ENCODE measurements around the gene SLFN14. TPM values are rescaled to one million over a fixed set of nuclear protein-coding genes. Genes with fewer than 3 reads are reported as not detected.

Gene SLFN14
- polyA plus RNA-seq (2013, experiment 1 of 4): not detected
- not detected for polyA plus RNA-seq (2013, experiment 2 of 4)
- not detected for polyA plus RNA-seq (2013, experiment 3 of 4)
- not detected for polyA plus RNA-seq (2013, experiment 4 of 4)

DNA sequence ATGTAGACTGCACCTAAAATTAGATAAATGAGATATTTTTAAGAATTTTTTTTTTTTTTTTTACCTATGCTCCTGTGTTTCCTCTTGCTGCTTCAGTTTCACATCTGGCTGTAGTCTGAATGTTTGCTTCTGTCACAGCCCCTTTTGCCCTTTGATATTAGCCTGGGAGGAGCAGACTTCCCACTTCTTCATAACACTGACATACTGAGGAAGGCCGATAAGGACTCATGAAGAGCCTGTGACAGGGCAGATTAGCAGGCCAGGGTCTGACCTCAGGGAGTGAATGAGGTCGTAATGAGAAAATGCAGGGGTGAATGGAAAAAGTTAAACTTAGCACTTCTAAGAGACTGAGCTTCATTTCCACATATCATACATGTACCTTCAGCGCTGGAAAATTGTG, at the start of gene SLFN14:
Gene SLFN14, minus strand, starts transcription at position 117 of the 400 bp plus-strand sequence. CDS start 2,757 bp downstream, outside the sequence.
- H3K27ac ChIP-seq (ENCODE audit: insufficient read depth, low read depth, low read length, poor library complexity, severe bottlenecking): no peak within 1 kb of the TSS
- no peaks in the 10 kb centered on the region for H3K4me1 ChIP-seq (ENCODE audit: control insufficient read depth, insufficient read depth, low read length)
- H3K4me3 ChIP-seq (ENCODE audit: insufficient read depth, low read depth, low read length): no peak within 1 kb of the TSS
- WGBS, 2 experiments: 79 to 82% methylated on average over 3 of the region's 3 CpGs
- H3K9me3 ChIP-seq (ENCODE audit: control insufficient read depth, low read length): no peaks in the 10 kb centered on the region
- no peaks in the 10 kb centered on the region for H3K36me3 ChIP-seq (ENCODE audit: control insufficient read depth, insufficient read depth, low read length)
- peaks cover 18% of the 10 kb centered on the region for H3K27me3 ChIP-seq (ENCODE audit: control insufficient read depth, insufficient read depth, low read length, poor library complexity, severe bottlenecking)

DNA sequence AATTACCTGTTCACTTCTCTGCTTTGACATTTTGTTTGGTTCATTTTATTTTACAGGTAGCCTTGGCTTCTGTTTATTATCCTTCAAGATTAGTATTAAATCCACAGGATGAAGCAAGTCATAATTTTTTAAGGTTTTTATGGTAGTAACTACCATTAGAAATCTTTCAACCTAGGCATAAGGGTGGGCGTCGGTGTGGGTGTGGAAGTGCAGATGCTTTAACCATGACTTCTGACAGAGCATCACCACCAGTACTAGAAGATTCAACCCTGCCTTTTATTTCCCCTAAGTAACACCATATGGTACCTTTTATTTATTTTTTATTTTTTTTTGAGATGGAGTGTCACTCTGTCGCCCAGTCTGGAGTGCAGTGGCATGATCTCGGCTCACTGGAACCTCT, 49.2 kb upstream of the SLFN14 start:
- H3K27me3 ChIP-seq (ENCODE audit: control insufficient read depth, insufficient read depth, low read length, poor library complexity, severe bottlenecking): no peaks in the 10 kb centered on the region
- H3K4me3 ChIP-seq (ENCODE audit: insufficient read depth, low read depth, low read length): no peak overlapping the region
- no peaks in the 10 kb centered on the region for H3K4me1 ChIP-seq (ENCODE audit: control insufficient read depth, insufficient read depth, low read length)
- H3K9me3 ChIP-seq (ENCODE audit: control insufficient read depth, low read length): no peaks in the 10 kb centered on the region
- no peak overlapping the region for H3K27ac ChIP-seq (ENCODE audit: insufficient read depth, low read depth, low read length, poor library complexity, severe bottlenecking)
- H3K36me3 ChIP-seq (ENCODE audit: control insufficient read depth, insufficient read depth, low read length): peaks cover 17% of the 10 kb centered on the region
- WGBS, 2 experiments: 93 to 95% methylated on average over 4 of the region's 4 CpGs

DNA sequence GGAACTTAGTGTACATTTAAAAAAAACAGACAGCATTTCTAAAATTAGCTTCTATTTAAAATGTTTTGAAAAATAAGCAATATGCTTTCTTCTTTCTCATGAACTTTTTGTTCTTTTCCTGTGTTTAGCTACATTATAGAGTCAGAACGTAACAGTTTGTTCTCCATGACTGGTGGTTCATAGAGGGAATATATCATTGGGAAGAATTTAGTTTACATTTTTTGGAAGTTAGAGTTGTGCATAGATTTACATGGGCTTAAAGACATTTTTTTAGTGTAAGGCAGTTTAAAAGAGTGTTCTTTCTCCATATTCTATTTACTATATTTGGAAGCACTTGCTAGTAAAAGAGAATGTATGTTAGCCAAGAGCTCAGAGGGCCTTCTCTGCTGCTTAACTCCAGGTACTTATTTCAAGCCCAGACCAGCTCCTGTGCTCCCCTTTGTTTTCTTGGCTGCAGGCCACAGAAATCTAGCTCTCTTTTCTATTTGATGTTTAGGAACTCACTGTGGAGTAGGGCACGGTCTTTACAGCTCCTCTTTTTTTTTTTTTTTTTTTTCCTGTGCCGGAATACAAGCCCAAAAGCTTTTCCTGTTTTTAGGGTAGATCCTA, 46.7 kb upstream of the SLFN14 start:
- Histone ChIP-seq H3K4me3 (ENCODE audit: insufficient read depth, low read depth, low read length) (no peak overlapping the region), H3K9me3 (ENCODE audit: control insufficient read depth, low read length) (no peaks in the 10 kb centered on the region), H3K27me3 (ENCODE audit: control insufficient read depth, insufficient read depth, low read length, poor library complexity, severe bottlenecking) (no peaks in the 10 kb centered on the region), H3K36me3 (ENCODE audit: control insufficient read depth, insufficient read depth, low read length) (peaks cover 20% of the 10 kb centered on the region), H3K4me1 (ENCODE audit: control insufficient read depth, insufficient read depth, low read length) (no peaks in the 10 kb centered on the region), H3K27ac (ENCODE audit: insufficient read depth, low read depth, low read length, poor library complexity, severe bottlenecking) (no peak overlapping the region)
- 81 to 94% methylated on average over 2 to 3 of the region's 3 CpGs for WGBS, 2 experiments

DNA sequence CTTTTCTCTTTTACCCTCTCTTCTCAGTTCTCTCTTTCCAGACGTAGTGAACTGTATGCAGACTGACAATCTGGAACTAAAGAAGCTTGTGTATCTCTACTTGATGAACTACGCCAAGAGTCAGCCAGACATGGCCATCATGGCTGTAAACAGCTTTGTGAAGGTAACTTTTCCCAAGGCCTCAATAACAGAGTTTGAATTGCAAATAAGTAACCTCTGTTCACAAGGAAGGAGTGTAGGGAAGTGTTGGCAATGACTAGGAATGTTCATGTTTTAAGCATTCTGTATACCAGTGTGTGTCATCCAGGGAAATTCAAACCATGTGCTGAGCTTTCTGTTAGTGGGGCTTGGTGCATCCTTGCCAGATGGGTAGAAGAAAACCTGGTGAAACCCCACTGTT, 45.1 kb upstream of the SLFN14 start:
- 87 to 97% methylated on average over 2 of the region's 2 CpGs for WGBS, 2 experiments
- H3K4me3 ChIP-seq (ENCODE audit: insufficient read depth, low read depth, low read length): no peak overlapping the region
- no peak overlapping the region for H3K27ac ChIP-seq (ENCODE audit: insufficient read depth, low read depth, low read length, poor library complexity, severe bottlenecking)
- peaks cover 20% of the 10 kb centered on the region for H3K36me3 ChIP-seq (ENCODE audit: control insufficient read depth, insufficient read depth, low read length)
- no peaks in the 10 kb centered on the region for H3K4me1 ChIP-seq (ENCODE audit: control insufficient read depth, insufficient read depth, low read length)
- H3K27me3 ChIP-seq (ENCODE audit: control insufficient read depth, insufficient read depth, low read length, poor library complexity, severe bottlenecking): no peaks in the 10 kb centered on the region
- no peaks in the 10 kb centered on the region for H3K9me3 ChIP-seq (ENCODE audit: control insufficient read depth, low read length)

DNA sequence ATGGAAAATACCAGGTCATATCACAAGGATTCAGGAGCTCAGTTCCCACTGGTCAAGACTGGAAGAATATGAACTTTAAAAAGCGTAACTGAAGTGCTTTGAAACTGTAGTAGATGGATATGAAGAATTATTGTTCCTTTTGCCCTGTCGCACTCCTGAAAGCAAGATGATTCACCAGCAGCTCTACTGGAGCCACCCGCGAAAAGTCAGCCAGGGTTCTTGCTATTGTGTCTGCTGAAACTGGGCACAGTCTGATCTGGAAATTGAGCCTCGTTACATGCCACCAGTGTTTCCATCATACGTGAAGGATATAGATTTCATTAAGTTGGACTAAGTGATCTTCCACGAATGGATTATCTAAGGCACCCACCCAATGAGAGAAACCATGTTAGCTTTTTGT, 43.1 kb upstream of the SLFN14 start:
- Histone ChIP-seq H3K4me3 (ENCODE audit: insufficient read depth, low read depth, low read length) (no peak overlapping the region), H3K4me1 (ENCODE audit: control insufficient read depth, insufficient read depth, low read length) (no peaks in the 10 kb centered on the region), H3K9me3 (ENCODE audit: control insufficient read depth, low read length) (no peaks in the 10 kb centered on the region), H3K27me3 (ENCODE audit: control insufficient read depth, insufficient read depth, low read length, poor library complexity, severe bottlenecking) (no peaks in the 10 kb centered on the region), H3K36me3 (ENCODE audit: control insufficient read depth, insufficient read depth, low read length) (peaks cover 22% of the 10 kb centered on the region), H3K27ac (ENCODE audit: insufficient read depth, low read depth, low read length, poor library complexity, severe bottlenecking) (no peak overlapping the region)
- WGBS, 2 experiments: 97% methylated on average over 7 of the region's 7 CpGs

DNA sequence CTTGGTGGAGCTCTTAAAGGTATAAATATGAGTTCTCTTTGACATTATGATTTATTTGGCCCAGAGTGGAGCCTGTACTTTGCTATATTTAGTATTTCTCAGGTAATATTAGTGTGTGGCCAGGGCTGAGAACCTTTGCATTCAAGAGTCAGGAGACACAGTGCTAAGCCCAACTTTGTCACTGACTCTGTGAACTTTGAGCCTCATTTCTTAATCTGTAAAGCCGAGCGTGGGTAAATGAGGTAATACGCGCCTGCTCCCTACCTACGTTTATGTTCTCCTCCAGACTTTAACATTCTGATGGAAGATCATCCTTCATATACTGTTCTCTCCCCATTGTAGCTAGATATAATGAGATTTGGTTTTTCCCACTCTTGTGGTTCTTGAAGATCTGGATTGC, 37.0 kb upstream of the SLFN14 start:
- no peaks in the 10 kb centered on the region for H3K27me3 ChIP-seq (ENCODE audit: control insufficient read depth, insufficient read depth, low read length, poor library complexity, severe bottlenecking)
- no peak overlapping the region for H3K27ac ChIP-seq (ENCODE audit: insufficient read depth, low read depth, low read length, poor library complexity, severe bottlenecking)
- no peaks in the 10 kb centered on the region for H3K9me3 ChIP-seq (ENCODE audit: control insufficient read depth, low read length)
- H3K4me3 ChIP-seq (ENCODE audit: insufficient read depth, low read depth, low read length): no peak overlapping the region
- peaks cover 35% of the 10 kb centered on the region for H3K36me3 ChIP-seq (ENCODE audit: control insufficient read depth, insufficient read depth, low read length)
- no peaks in the 10 kb centered on the region for H3K4me1 ChIP-seq (ENCODE audit: control insufficient read depth, insufficient read depth, low read length)
- WGBS, 2 experiments: 75 to 77% methylated on average over 5 of the region's 5 CpGs

DNA sequence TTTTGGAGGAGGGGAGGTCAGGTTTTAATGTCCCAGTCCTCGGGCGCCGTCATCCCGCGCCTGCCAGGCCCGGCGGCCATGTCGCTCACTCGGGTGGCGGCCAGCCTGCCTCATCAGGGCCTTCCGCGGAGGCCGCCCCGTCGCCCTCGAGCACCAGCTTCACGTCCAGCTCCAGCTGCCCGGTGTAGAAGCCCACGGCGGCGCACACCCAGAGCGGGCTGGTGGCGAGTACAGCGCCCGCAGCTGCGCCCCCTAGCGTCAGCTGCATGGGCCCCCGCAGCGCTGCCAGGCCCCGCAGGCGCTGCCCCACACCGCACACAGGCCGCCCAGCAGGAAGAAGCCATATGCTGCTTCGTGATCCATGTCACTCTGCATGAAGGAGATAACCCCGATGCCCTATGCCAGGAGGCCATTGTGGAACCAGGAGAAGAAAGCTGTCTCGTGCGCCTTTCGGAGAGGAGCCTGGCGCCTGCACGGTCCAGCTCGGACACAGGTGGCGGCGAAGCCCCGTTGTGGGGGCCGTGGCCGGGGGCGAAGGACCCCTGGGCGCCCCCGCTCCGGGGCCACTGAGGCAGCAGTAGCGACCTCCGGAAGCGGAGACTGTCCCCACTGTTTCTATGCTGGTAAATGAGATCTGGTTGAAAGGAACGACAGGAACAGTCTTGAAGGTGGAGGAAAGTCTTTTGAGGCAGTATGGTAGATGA, 36.1 kb upstream of the SLFN14 start:
- peaks cover 35% of the 10 kb centered on the region for H3K36me3 ChIP-seq (ENCODE audit: control insufficient read depth, insufficient read depth, low read length)
- H3K27me3 ChIP-seq (ENCODE audit: control insufficient read depth, insufficient read depth, low read length, poor library complexity, severe bottlenecking): no peaks in the 10 kb centered on the region
- no peaks in the 10 kb centered on the region for H3K9me3 ChIP-seq (ENCODE audit: control insufficient read depth, low read length)
- no peak overlapping the region for H3K27ac ChIP-seq (ENCODE audit: insufficient read depth, low read depth, low read length, poor library complexity, severe bottlenecking)
- WGBS, 2 experiments: 95% methylated on average over 54 of the region's 54 CpGs
- no peaks in the 10 kb centered on the region for H3K4me1 ChIP-seq (ENCODE audit: control insufficient read depth, insufficient read depth, low read length)
- H3K4me3 ChIP-seq (ENCODE audit: insufficient read depth, low read depth, low read length): no peak overlapping the region

DNA sequence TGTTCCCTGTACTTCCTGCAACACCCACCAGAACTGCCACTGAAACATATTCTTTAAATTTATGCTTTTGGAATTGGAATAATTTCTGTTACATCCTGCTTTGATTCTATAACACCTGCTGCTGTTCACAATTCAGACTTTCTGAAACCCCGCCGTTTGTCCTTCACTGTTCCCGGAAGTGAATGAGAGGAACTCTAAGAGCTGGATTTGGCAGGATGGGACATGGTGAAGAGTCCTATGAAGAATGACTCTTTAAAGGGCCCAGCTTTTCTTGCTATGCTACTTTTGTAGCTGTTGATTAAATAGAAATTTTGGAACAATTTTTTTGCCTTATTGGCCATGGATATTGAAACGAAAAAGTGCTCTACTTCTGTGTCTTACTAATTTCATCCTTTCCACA, 35.5 kb upstream of the SLFN14 start:
- Histone ChIP-seq H3K4me3 (ENCODE audit: insufficient read depth, low read depth, low read length) (no peak overlapping the region), H3K4me1 (ENCODE audit: control insufficient read depth, insufficient read depth, low read length) (no peaks in the 10 kb centered on the region), H3K36me3 (ENCODE audit: control insufficient read depth, insufficient read depth, low read length) (peaks cover 35% of the 10 kb centered on the region), H3K27me3 (ENCODE audit: control insufficient read depth, insufficient read depth, low read length, poor library complexity, severe bottlenecking) (no peaks in the 10 kb centered on the region), H3K9me3 (ENCODE audit: control insufficient read depth, low read length) (no peaks in the 10 kb centered on the region), H3K27ac (ENCODE audit: insufficient read depth, low read depth, low read length, poor library complexity, severe bottlenecking) (no peak overlapping the region)
- WGBS, 2 experiments: 96 to 99% methylated on average over 4 of the region's 4 CpGs

DNA sequence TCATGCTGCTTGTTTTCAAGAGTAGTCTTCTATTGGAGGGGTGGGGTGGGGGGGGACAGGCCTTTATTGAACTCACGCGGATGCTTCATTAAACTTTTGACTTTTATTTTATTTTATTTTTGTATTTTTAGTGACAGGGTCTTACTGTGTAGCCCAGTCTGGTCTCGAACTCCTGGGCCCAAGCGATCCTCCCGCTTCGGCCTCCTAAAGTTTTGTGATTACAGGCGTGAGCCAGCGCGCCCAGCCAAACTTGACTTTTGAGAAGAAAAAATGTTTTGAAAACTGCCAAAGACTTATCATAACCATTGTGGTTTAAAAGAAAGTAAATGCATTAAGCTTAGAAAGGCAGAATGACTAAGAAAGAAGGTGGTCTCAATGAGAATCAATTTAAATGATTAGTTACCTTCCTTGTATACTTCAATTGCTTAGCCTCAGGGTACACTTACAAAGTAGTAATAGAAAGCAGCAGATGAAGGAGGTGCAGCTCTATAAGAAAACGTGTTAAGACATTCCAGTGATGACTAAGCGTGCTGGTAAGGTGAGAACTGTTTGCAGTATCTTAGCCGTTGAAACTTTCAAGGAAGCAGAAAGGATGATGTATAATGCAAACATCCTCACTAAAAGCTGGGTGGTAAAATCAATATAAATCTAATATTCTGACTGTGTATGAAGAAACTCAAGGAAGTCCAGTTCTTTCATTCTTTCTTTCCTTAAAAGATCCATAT, 27.7 kb upstream of the SLFN14 start:
- Histone ChIP-seq H3K27ac (ENCODE audit: insufficient read depth, low read depth, low read length, poor library complexity, severe bottlenecking) (no peak overlapping the region), H3K27me3 (ENCODE audit: control insufficient read depth, insufficient read depth, low read length, poor library complexity, severe bottlenecking) (peaks cover 4% of the 10 kb centered on the region), H3K36me3 (ENCODE audit: control insufficient read depth, insufficient read depth, low read length) (no peaks in the 10 kb centered on the region), H3K4me3 (ENCODE audit: insufficient read depth, low read depth, low read length) (peak overlapping the region; percentile 96), H3K9me3 (ENCODE audit: control insufficient read depth, low read length) (no peaks in the 10 kb centered on the region), H3K4me1 (ENCODE audit: control insufficient read depth, insufficient read depth, low read length) (no peaks in the 10 kb centered on the region)
- 63 to 64% methylated on average over 10 to 12 of the region's 12 CpGs for WGBS, 2 experiments

Data from ectodermal cell (in vitro differentiated cells).